Measurements from ENCODE around the gene CCDC148.
A peak's percentile ranks its signal among the peaks of the same experiment; 100 is the strongest.

GRCh38 chr2:158456309-158457066 lies at the start of gene CCDC148, which contains the start of gene PKP4:
- TF ChIP-seq, protein P1, sequence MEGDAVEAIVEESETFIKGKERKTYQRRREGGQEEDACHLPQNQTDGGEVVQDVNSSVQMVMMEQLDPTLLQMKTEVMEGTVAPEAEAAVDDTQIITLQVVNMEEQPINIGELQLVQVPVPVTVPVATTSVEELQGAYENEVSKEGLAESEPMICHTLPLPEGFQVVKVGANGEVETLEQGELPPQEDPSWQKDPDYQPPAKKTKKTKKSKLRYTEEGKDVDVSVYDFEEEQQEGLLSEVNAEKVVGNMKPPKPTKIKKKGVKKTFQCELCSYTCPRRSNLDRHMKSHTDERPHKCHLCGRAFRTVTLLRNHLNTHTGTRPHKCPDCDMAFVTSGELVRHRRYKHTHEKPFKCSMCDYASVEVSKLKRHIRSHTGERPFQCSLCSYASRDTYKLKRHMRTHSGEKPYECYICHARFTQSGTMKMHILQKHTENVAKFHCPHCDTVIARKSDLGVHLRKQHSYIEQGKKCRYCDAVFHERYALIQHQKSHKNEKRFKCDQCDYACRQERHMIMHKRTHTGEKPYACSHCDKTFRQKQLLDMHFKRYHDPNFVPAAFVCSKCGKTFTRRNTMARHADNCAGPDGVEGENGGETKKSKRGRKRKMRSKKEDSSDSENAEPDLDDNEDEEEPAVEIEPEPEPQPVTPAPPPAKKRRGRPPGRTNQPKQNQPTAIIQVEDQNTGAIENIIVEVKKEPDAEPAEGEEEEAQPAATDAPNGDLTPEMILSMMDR (IDR thresholded peaks at IDR 0.05; ENCODE audit: extremely low read depth in 1 of 2, insufficient read depth in 1 of 2, low read depth in 1 of 2, low read length in 2 of 2), result no peak
- no peak for TF ChIP-seq EZH2 (IDR thresholded peaks at IDR 0.05; ENCODE audit: borderline replicate concordance, low read depth, low read length, severe bottlenecking)
- no peak for TF ChIP-seq MYC (IDR thresholded peaks at IDR 0.05; ENCODE audit: low read depth, low read length)
- TF ChIP-seq GATA2 (IDR thresholded peaks at IDR 0.05; ENCODE audit: insufficient read depth, insufficient read length, low read depth, low read length), result no peak
- TF ChIP-seq, protein P2, sequence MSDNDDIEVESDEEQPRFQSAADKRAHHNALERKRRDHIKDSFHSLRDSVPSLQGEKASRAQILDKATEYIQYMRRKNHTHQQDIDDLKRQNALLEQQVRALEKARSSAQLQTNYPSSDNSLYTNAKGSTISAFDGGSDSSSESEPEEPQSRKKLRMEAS (IDR thresholded peaks at IDR 0.05; ENCODE audit: insufficient read depth, insufficient read length), result no peak
- no peak for TF ChIP-seq POLR2A (IDR thresholded peaks at IDR 0.05; ENCODE audit: low read depth, low read length)
- no peak for TF ChIP-seq FOS (IDR thresholded peaks at IDR 0.05; ENCODE audit: borderline replicate concordance, insufficient read depth, low read length)
- peak; percentile 52 for TF ChIP-seq POLR2AphosphoS5 (IDR thresholded peaks at IDR 0.05; ENCODE audit: insufficient read depth, low read depth, low read length)

Data from endothelial cell of umbilical vein (primary cell).